SK-N-SH treated with all-trans-retinoic acid at 6 μM for 48 hours (cell line): ENCODE results near the gene ALAS1.
A peak's percentile ranks its signal among the peaks of the same experiment; 100 is the strongest.

Source experiments
- ATAC-seq: fragments of 200-7000 bp; cut with Tn5 transposase; 3 replicates; pipeline ENCODE4 v1.9.1; 2020; ENCODE audit warnings: mild to moderate bottlenecking, moderate library complexity
- ARNTL ChIP-seq: fragments of 450-650 bp; formaldehyde crosslinking; IDR thresholded peaks from 2 replicates; pipeline ENCODE4 v1.5.0; 2020; ENCODE audit warnings: low read depth, mild to moderate bottlenecking, moderate library complexity, borderline replicate concordance
- BACH2 ChIP-seq: fragments of 250-450 bp; sonication (Bioruptor Pico); IDR thresholded peaks from 2 replicates; pipeline ENCODE4 v1.9.0; 2021; ENCODE audit warnings: mild to moderate bottlenecking, borderline replicate concordance
- CSDC2 ChIP-seq: fragments of 250-450 bp; sonication (Bioruptor Pico); IDR thresholded peaks from 2 replicates; pipeline ENCODE4 v1.5.0; 2020; ENCODE audit warnings: mild to moderate bottlenecking, moderate library complexity
- ESRRG ChIP-seq: fragments of 250-450 bp; sonication (Bioruptor Pico); IDR thresholded peaks from 2 replicates; pipeline ENCODE4 v1.6.1; 2021; ENCODE audit warnings: mild to moderate bottlenecking
- GLIS3 ChIP-seq: fragments of 250-450 bp; sonication (Bioruptor Pico); IDR thresholded peaks from 2 replicates; pipeline ENCODE4 v1.5.0; 2020; ENCODE audit warnings: mild to moderate bottlenecking, moderate library complexity
- ISL1 ChIP-seq: fragments of 250-450 bp; sonication (Bioruptor Pico); IDR thresholded peaks from 2 replicates; pipeline ENCODE4 v2.1.2; 2022; ENCODE audit warnings: mild to moderate bottlenecking, moderate library complexity
- OSR1 ChIP-seq: fragments of 250-450 bp; sonication (Bioruptor Pico); IDR thresholded peaks from 2 replicates; pipeline ENCODE4 v1.8.0; 2022; ENCODE audit warnings: moderate library complexity, mild to moderate bottlenecking, inconsistent platforms
- PPARA ChIP-seq: fragments of 250-450 bp; sonication (Bioruptor Pico); IDR thresholded peaks from 2 replicates; pipeline ENCODE4 v1.5.0; 2020; ENCODE audit warnings: mild to moderate bottlenecking, borderline replicate concordance
- RARB ChIP-seq: fragments of 250-450 bp; sonication (Bioruptor Pico); IDR thresholded peaks from 2 replicates; pipeline ENCODE4 v1.8.0; 2021; ENCODE audit warnings: mild to moderate bottlenecking, moderate library complexity
- SNAI2 ChIP-seq: fragments of 250-450 bp; sonication (Bioruptor Pico); IDR thresholded peaks from 2 replicates; pipeline ENCODE4 v1.5.0; 2020; ENCODE audit warnings: mild to moderate bottlenecking, moderate library complexity
- TCF4 ChIP-seq: fragments of 250-450 bp; sonication (Bioruptor Pico); IDR thresholded peaks from 2 replicates; pipeline ENCODE4 v1.8.0; 2021; ENCODE audit warnings: mild to moderate bottlenecking, moderate library complexity, borderline replicate concordance
- TOX ChIP-seq: fragments of 250-450 bp; sonication (Bioruptor Pico); IDR thresholded peaks from 2 replicates; pipeline ENCODE4 v1.8.0; 2021; ENCODE audit warnings: mild to moderate bottlenecking, moderate library complexity, borderline replicate concordance
- ZC3H10 ChIP-seq: fragments of 250-450 bp; sonication (Bioruptor Pico); IDR thresholded peaks from 2 replicates; pipeline ENCODE4 v1.5.1; 2021; ENCODE audit warnings: mild to moderate bottlenecking, moderate library complexity
- ZFP3 ChIP-seq: fragments of 250-450 bp; sonication (Bioruptor Pico); IDR thresholded peaks from 2 replicates; pipeline ENCODE4 v1.5.0; 2020; ENCODE audit warnings: mild to moderate bottlenecking, moderate library complexity
- ZFP30 ChIP-seq: fragments of 450-650 bp; formaldehyde crosslinking; IDR thresholded peaks from 2 replicates; pipeline ENCODE4 v1.5.0; 2022; ENCODE audit warnings: mild to moderate bottlenecking, moderate library complexity
- ZNF565 ChIP-seq: fragments of 450-650 bp; formaldehyde crosslinking; conservative IDR thresholded peaks from 2 replicates; pipeline ENCODE4 v1.5.0; 2020; ENCODE audit warnings: low read depth, mild to moderate bottlenecking, moderate library complexity
- ZNF8 ChIP-seq: fragments of 450-650 bp; formaldehyde crosslinking; IDR thresholded peaks from 2 replicates; pipeline ENCODE4 v1.5.0; 2020; ENCODE audit warnings: mild to moderate bottlenecking, moderate library complexity
- TF ChIP-seq, protein P1 (sequence below): fragments of 250-450 bp; sonication (Bioruptor Pico); IDR thresholded peaks from 2 replicates; pipeline ENCODE4 v1.8.0; 2021; ENCODE audit warnings: low read depth, mild to moderate bottlenecking, moderate library complexity, borderline replicate concordance
- TF ChIP-seq, protein P2 (sequence below): fragments of 250-450 bp; sonication (Bioruptor Pico); IDR thresholded peaks from 2 replicates; pipeline ENCODE4 v1.5.1; 2020; ENCODE audit warnings: low read depth, mild to moderate bottlenecking, moderate library complexity
- TF ChIP-seq, protein P3 (sequence below): fragments of 250-450 bp; sonication (Bioruptor Pico); IDR thresholded peaks from 2 replicates; pipeline ENCODE4 v1.8.0; 2020; ENCODE audit warnings: mild to moderate bottlenecking, moderate library complexity, borderline replicate concordance
- TF ChIP-seq, protein P4 (sequence below): fragments of 250-450 bp; sonication (Bioruptor Pico); IDR thresholded peaks from 2 replicates; pipeline ENCODE4 v1.5.0; 2020; ENCODE audit warnings: mild to moderate bottlenecking, moderate library complexity

ALAS1 gene

DNA sequence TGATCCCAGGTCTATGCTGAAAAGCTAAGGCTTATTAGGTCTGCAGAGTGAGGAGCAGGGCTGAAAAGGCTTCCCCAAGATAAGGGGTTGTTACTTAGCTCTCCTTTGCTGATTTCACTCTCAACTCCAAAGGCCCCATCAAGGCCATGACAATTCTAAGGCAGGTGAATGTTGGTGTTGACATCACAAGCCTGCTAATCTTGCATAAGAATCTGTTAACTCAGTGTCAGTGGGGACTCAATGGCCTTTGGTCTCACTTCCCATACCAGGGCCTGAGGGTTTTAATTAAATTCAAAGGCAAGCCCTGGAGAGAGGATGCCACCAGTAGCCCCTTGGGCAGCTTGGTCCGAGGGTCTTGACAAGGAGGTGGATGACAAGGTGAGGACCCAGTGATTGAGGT, 9.4 kb upstream of the ALAS1 start:
- TF ChIP-seq OSR1 (CRISPR knock-in tag) (no peak), SNAI2 (no peak), BACH2 (CRISPR knock-in tag) (no peak), CSDC2 (CRISPR knock-in tag) (no peak), ZC3H10 (no peak), PPARA (CRISPR knock-in tag) (no peak), ESRRG (CRISPR knock-in tag) (no peak)
- TF ChIP-seq, protein P1, sequence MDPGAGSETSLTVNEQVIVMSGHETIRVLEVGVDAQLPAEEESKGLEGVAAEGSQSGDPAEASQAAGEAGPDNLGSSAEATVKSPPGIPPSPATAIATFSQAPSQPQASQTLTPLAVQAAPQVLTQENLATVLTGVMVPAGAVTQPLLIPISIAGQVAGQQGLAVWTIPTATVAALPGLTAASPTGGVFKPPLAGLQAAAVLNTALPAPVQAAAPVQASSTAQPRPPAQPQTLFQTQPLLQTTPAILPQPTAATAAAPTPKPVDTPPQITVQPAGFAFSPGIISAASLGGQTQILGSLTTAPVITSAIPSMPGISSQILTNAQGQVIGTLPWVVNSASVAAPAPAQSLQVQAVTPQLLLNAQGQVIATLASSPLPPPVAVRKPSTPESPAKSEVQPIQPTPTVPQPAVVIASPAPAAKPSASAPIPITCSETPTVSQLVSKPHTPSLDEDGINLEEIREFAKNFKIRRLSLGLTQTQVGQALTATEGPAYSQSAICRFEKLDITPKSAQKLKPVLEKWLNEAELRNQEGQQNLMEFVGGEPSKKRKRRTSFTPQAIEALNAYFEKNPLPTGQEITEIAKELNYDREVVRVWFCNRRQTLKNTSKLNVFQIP (CRISPR knock-in tag) = no peak
- TF ChIP-seq, all 23 proteins: peak for 0
- no peak for ATAC-seq

DNA sequence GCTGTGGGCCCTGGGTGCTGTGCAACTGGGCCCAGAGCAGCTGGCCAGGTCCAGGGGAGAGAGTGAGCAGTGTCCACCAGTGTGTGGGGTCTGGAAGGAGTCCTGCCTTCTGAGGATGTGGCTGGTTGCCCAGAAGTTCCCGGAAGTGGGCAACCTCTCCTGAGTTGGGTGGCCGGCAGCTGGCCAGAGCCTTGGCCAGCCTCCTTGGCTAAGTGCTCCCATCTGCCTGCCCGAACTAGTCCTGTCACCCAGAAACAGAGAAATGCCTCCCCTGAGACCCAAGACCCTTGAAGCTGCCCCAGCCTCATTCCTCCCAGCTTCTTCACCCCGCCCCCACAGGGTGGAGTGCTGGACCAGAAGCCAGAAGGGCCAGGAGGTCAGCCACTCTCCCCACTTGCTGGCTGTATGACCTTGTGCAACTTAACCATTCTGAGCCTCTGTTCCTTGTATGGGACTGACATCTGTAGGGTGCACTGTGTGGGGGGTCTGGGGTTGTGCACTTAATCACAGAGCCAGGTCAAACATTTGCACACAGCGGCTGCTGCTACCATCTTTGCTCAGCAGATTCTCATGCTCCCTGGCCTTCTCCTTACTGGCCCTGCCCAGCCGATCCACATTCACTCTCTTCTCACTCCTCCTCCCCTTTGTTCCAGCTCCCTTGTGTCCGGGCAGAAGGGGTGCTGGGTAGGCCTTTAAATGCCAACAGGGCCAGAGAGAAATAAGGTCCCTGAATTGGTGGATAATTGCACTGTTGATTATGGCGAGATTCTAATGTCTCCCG, 7.5 kb upstream of the ALAS1 start:
- TF ChIP-seq BACH2 (CRISPR knock-in tag) = no peak
- no peak for TF ChIP-seq ARNTL (CRISPR knock-in tag)
- TF ChIP-seq CSDC2 (CRISPR knock-in tag) = no peak
- TF ChIP-seq, protein P2, sequence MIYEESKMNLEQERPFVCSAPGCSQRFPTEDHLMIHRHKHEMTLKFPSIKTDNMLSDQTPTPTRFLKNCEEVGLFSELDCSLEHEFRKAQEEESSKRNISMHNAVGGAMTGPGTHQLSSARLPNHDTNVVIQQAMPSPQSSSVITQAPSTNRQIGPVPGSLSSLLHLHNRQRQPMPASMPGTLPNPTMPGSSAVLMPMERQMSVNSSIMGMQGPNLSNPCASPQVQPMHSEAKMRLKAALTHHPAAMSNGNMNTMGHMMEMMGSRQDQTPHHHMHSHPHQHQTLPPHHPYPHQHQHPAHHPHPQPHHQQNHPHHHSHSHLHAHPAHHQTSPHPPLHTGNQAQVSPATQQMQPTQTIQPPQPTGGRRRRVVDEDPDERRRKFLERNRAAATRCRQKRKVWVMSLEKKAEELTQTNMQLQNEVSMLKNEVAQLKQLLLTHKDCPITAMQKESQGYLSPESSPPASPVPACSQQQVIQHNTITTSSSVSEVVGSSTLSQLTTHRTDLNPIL (CRISPR knock-in tag) = no peak
- no peak for TF ChIP-seq ZNF8
- no peak for TF ChIP-seq SNAI2
- no peak for TF ChIP-seq TCF4
- no peak for TF ChIP-seq TOX (CRISPR knock-in tag)
- TF ChIP-seq, protein P3, sequence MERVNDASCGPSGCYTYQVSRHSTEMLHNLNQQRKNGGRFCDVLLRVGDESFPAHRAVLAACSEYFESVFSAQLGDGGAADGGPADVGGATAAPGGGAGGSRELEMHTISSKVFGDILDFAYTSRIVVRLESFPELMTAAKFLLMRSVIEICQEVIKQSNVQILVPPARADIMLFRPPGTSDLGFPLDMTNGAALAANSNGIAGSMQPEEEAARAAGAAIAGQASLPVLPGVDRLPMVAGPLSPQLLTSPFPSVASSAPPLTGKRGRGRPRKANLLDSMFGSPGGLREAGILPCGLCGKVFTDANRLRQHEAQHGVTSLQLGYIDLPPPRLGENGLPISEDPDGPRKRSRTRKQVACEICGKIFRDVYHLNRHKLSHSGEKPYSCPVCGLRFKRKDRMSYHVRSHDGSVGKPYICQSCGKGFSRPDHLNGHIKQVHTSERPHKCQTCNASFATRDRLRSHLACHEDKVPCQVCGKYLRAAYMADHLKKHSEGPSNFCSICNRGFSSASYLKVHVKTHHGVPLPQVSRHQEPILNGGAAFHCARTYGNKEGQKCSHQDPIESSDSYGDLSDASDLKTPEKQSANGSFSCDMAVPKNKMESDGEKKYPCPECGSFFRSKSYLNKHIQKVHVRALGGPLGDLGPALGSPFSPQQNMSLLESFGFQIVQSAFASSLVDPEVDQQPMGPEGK (CRISPR knock-in tag) = no peak
- TF ChIP-seq ISL1 = no peak
- TF ChIP-seq ZFP3 (CRISPR knock-in tag) = no peak
- no peak for TF ChIP-seq ZFP30 (CRISPR knock-in tag)
- no peak for TF ChIP-seq GLIS3
- TF ChIP-seq, protein P1 (CRISPR knock-in tag) = no peak
- no peak for TF ChIP-seq ZNF565 (CRISPR knock-in tag)
- peak; percentile 65 for ATAC-seq

DNA sequence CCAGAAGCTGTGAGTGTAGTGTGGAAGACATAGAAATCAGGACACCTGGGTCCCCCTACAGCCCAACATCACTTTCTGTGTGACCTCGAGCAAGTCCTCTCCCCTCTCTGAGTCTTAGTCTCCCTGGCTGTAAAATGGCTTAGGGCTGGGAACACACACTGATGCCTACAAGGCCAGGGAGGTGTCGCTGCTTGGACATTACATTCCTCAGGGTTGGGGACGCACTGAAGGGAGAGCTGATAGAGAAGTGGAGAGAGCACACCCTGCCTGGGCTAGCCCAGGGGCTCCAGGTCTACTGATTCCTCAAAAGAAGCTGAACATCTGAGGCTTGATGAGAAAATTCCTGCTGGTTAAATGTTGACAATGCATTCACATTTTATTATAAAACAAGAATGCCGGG, 6.3 kb upstream of the ALAS1 start:
- no peak for ATAC-seq
- no peak for TF ChIP-seq ZFP30 (CRISPR knock-in tag)
- no peak for TF ChIP-seq RARB (CRISPR knock-in tag)
- no peak for TF ChIP-seq ESRRG (CRISPR knock-in tag)
- TF ChIP-seq, protein P3 (CRISPR knock-in tag) = no peak
- TF ChIP-seq, protein P2 (CRISPR knock-in tag) = no peak
- no peak for TF ChIP-seq ZC3H10
- TF ChIP-seq, protein P1 (CRISPR knock-in tag) = no peak
- no peak for TF ChIP-seq ZNF8
- TF ChIP-seq ZFP3 (CRISPR knock-in tag) = no peak
- no peak for TF ChIP-seq TCF4
- no peak for TF ChIP-seq PPARA (CRISPR knock-in tag)
- TF ChIP-seq CSDC2 (CRISPR knock-in tag) = no peak
- no peak for TF ChIP-seq TOX (CRISPR knock-in tag)
- no peak for TF ChIP-seq GLIS3
- no peak for TF ChIP-seq ISL1
- TF ChIP-seq, protein P4, sequence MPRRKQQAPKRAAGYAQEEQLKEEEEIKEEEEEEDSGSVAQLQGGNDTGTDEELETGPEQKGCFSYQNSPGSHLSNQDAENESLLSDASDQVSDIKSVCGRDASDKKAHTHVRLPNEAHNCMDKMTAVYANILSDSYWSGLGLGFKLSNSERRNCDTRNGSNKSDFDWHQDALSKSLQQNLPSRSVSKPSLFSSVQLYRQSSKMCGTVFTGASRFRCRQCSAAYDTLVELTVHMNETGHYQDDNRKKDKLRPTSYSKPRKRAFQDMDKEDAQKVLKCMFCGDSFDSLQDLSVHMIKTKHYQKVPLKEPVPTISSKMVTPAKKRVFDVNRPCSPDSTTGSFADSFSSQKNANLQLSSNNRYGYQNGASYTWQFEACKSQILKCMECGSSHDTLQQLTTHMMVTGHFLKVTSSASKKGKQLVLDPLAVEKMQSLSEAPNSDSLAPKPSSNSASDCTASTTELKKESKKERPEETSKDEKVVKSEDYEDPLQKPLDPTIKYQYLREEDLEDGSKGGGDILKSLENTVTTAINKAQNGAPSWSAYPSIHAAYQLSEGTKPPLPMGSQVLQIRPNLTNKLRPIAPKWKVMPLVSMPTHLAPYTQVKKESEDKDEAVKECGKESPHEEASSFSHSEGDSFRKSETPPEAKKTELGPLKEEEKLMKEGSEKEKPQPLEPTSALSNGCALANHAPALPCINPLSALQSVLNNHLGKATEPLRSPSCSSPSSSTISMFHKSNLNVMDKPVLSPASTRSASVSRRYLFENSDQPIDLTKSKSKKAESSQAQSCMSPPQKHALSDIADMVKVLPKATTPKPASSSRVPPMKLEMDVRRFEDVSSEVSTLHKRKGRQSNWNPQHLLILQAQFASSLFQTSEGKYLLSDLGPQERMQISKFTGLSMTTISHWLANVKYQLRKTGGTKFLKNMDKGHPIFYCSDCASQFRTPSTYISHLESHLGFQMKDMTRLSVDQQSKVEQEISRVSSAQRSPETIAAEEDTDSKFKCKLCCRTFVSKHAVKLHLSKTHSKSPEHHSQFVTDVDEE = no peak
- no peak for TF ChIP-seq SNAI2
